ENCODE results near the gene NDUFA6. TPM values are rescaled to one million over a fixed set of nuclear protein-coding genes. Genes with fewer than 3 reads are reported as not detected.
"Not testable (repeated sequence)": the region's sequence is repeated elsewhere in the genome, so short reads cannot be mapped to it uniquely, and the experiment has no call there.

The NDUFA6 gene
- total RNA-seq, 2 donors from 2014 or later = 52.9 to 53.1 TPM

- H3K36me3 ChIP-seq = no peaks in the 10 kb centered on the region
- 81% methylated on average over 24 of the region's 24 CpGs for WGBS
- TF ChIP-seq POLR2A (IDR thresholded peaks at IDR 0.05) (no peak), CTCF (IDR thresholded peaks at IDR 0.05) (no peak), POLR2AphosphoS5 (IDR thresholded peaks at IDR 0.05) (no peak)
- H3K27ac ChIP-seq = no peak overlapping the region
- DNase-seq (ENCODE audit: low spot score) = no peak
- intact Hi-C loops (cut with DNase I) = no loop called here
- no peaks in the 10 kb centered on the region for H3K9me3 ChIP-seq
- no peaks in the 10 kb centered on the region for H3K4me1 ChIP-seq (replicated peaks)
- H3K4me3 ChIP-seq = no peak overlapping the region
- H3K27me3 ChIP-seq (replicated peaks; ENCODE audit: insufficient read depth) = no peaks in the 10 kb centered on the region
Observed at GRCh38 chr22:42134100-42135020, 43.8 kb upstream of the NDUFA6 start.

GRCh38 chr22:42132457-42132856 lies 41.9 kb upstream of the NDUFA6 start:
- no peaks in the 10 kb centered on the region for H3K36me3 ChIP-seq
- DNase-seq (ENCODE audit: low spot score) = no peak
- 94% methylated on average over 13 of the region's 13 CpGs for WGBS
- H3K27ac ChIP-seq = no peak overlapping the region
- intact Hi-C loops (cut with DNase I) = no loop called here
- no peak overlapping the region for H3K4me3 ChIP-seq
- H3K9me3 ChIP-seq = no peaks in the 10 kb centered on the region
- no peaks in the 10 kb centered on the region for H3K4me1 ChIP-seq (replicated peaks)
- TF ChIP-seq POLR2A (IDR thresholded peaks at IDR 0.05) (no peak), POLR2AphosphoS5 (IDR thresholded peaks at IDR 0.05) (no peak), CTCF (IDR thresholded peaks at IDR 0.05) (no peak)
- no peaks in the 10 kb centered on the region for H3K27me3 ChIP-seq (replicated peaks; ENCODE audit: insufficient read depth)

GRCh38 chr22:42131562-42131961 lies 41.0 kb upstream of the NDUFA6 start:
- 59% methylated on average over 8 of the region's 8 CpGs for WGBS
- intact Hi-C loops (cut with DNase I) = no loop called here

GRCh38 chr22:42130639-42131431 lies 40.3 kb upstream of the NDUFA6 start, which contains the start of gene CYP2D6:
Gene CYP2D6, minus strand, starts transcription at chr22:42130810. Its CDS starts 19 bp downstream, at chr22:42130791.
- H3K27ac ChIP-seq; H3K4me3 ChIP-seq; H3K27me3 ChIP-seq (replicated peaks; ENCODE audit: insufficient read depth); H3K4me1 ChIP-seq (replicated peaks); intact Hi-C loops (cut with DNase I); H3K36me3 ChIP-seq; DNase-seq (ENCODE audit: low spot score); H3K9me3 ChIP-seq: not testable (repeated sequence)
- 80% methylated on average over 13 of the region's 14 CpGs for WGBS

More at GRCh38 chr22:42131562-42131961, 41.0 kb upstream of the NDUFA6 start:
- DNase-seq (ENCODE audit: low spot score) = no peak
- H3K4me3 ChIP-seq = no peak overlapping the region
- H3K27me3 ChIP-seq (replicated peaks; ENCODE audit: insufficient read depth) = no peaks in the 10 kb centered on the region
- no peaks in the 10 kb centered on the region for H3K4me1 ChIP-seq (replicated peaks)
- H3K27ac ChIP-seq = no peak overlapping the region
- TF ChIP-seq CTCF (IDR thresholded peaks at IDR 0.05) = no peak
- no peak for TF ChIP-seq POLR2AphosphoS5 (IDR thresholded peaks at IDR 0.05)
- no peaks in the 10 kb centered on the region for H3K36me3 ChIP-seq
- H3K9me3 ChIP-seq = no peaks in the 10 kb centered on the region

GRCh38 chr22:42130182-42130581 lies 39.6 kb upstream of the NDUFA6 start:
- H3K36me3 ChIP-seq; H3K9me3 ChIP-seq; DNase-seq (ENCODE audit: low spot score); H3K4me1 ChIP-seq (replicated peaks); intact Hi-C loops (cut with DNase I); H3K27ac ChIP-seq; H3K27me3 ChIP-seq (replicated peaks; ENCODE audit: insufficient read depth); H3K4me3 ChIP-seq: not testable (repeated sequence)
- 33% methylated on average over 1 of the region's 7 CpGs for WGBS

GRCh38 chr22:42128776-42129694 lies 38.5 kb upstream of the NDUFA6 start:
- intact Hi-C loops (cut with DNase I); H3K36me3 ChIP-seq; H3K27ac ChIP-seq; DNase-seq (ENCODE audit: low spot score); H3K4me3 ChIP-seq; H3K4me1 ChIP-seq (replicated peaks); H3K9me3 ChIP-seq; H3K27me3 ChIP-seq (replicated peaks; ENCODE audit: insufficient read depth): not testable (repeated sequence)
- 76% methylated on average over 64 of the region's 65 CpGs for WGBS

GRCh38 chr22:42128007-42128406 lies 37.4 kb upstream of the NDUFA6 start:
- H3K27ac ChIP-seq; H3K4me3 ChIP-seq; intact Hi-C loops (cut with DNase I); H3K4me1 ChIP-seq (replicated peaks); DNase-seq (ENCODE audit: low spot score); H3K27me3 ChIP-seq (replicated peaks; ENCODE audit: insufficient read depth); H3K9me3 ChIP-seq; H3K36me3 ChIP-seq: not testable (repeated sequence)
- 85% methylated on average over 13 of the region's 13 CpGs for WGBS
